ENCODE results near the gene C8A.

Gene C8A

GRCh38 chr1:56929492-56929891 lies 74.9 kb downstream of the C8A start:
- DNase-seq, result no peak

- no peak for DNase-seq
Observed at GRCh38 chr1:56931211-56931610, 76.6 kb downstream of the C8A start.

- no peak for DNase-seq
Observed at GRCh38 chr1:56931686-56932085, 77.1 kb downstream of the C8A start.

GRCh38 chr1:56933161-56933560 lies 78.6 kb downstream of the C8A start:
- no peak for DNase-seq

GRCh38 chr1:56933606-56934005 lies 79.0 kb downstream of the C8A start:
- DNase-seq, result no peak

GRCh38 chr1:56934430-56935060 lies 79.9 kb downstream of the C8A start:
- no peak for DNase-seq

- DNase-seq, result no peak
Observed at GRCh38 chr1:56938646-56939045, 84.0 kb downstream of the C8A start.

GRCh38 chr1:56939209-56939608 lies 84.6 kb downstream of the C8A start:
- DNase-seq, result no peak

- no peak for DNase-seq
Observed at GRCh38 chr1:56940039-56940438, 85.4 kb downstream of the C8A start.

GRCh38 chr1:56948403-56949023 lies 93.9 kb downstream of the C8A start:
- no peak for DNase-seq

- no peak for DNase-seq
Observed at GRCh38 chr1:56952501-56952900, 97.9 kb downstream of the C8A start.

- no peak for DNase-seq
Observed at GRCh38 chr1:56953386-56953785, 98.8 kb downstream of the C8A start.

- DNase-seq, result no peak
Observed at GRCh38 chr1:56954664-56955063, 100.1 kb downstream of the C8A start.

- no peak for DNase-seq
Observed at GRCh38 chr1:56957931-56958330, 103.3 kb downstream of the C8A start.

- DNase-seq, result no peak
Observed at GRCh38 chr1:56958526-56958925, 103.9 kb downstream of the C8A start.

GRCh38 chr1:56961426-56961825 lies 106.8 kb downstream of the C8A start:
- DNase-seq, result no peak

- no peak for DNase-seq
Observed at GRCh38 chr1:56963667-56964066, 109.1 kb downstream of the C8A start.

GRCh38 chr1:56964349-56965017 lies 109.9 kb downstream of the C8A start:
- no peak for DNase-seq

GRCh38 chr1:56965191-56965590 lies 110.6 kb downstream of the C8A start:
- DNase-seq, result no peak

- DNase-seq, result no peak
Observed at GRCh38 chr1:56965916-56966697, 111.5 kb downstream of the C8A start, which contains the start of gene C8B. Gene C8B, minus strand, starts transcription at chr1:56966015. Its CDS starts 67 bp downstream, at chr1:56965948.

GRCh38 chr1:56966698-56966999 lies 112.1 kb downstream of the C8A start:
- DNase-seq, result no peak

- no peak for DNase-seq
Observed at GRCh38 chr1:56967355-56967754, 112.8 kb downstream of the C8A start.
